ENCODE measurements around the gene MPDZ. TPM values are rescaled to one million over a fixed set of nuclear protein-coding genes. Genes with fewer than 3 reads are reported as not detected.

Gene MPDZ
- polyA plus RNA-seq, 1 donor (not counting 4 experiments of a cell fraction or from before 2014, with no cell fraction given), result 9.0 TPM

- Histone ChIP-seq H2AFZ (ENCODE audit: control insufficient read depth, low read length) (no peak overlapping the region), H3K27ac (ENCODE audit: control insufficient read depth, insufficient read depth, low read length) (no peak overlapping the region), H3K4me2 (ENCODE audit: control insufficient read depth, extremely low read depth, insufficient read depth, low read depth, low read length) (no peak overlapping the region), H3K9me1 (ENCODE audit: control insufficient read depth, extremely low read depth, insufficient read depth, low read length) (no peaks in the 10 kb centered on the region), H3K4me1 (ENCODE audit: control insufficient read depth, extremely low read depth, insufficient read depth, low read length) (peaks cover 10% of the 10 kb centered on the region), H3K9ac (ENCODE audit: control insufficient read depth, extremely low read depth, insufficient read depth, low read length) (no peak overlapping the region), H3K9me3 (ENCODE audit: control insufficient read depth, low read depth, low read length) (no peaks in the 10 kb centered on the region), H3K79me2 (ENCODE audit: control insufficient read depth, insufficient read depth, low read length) (no peaks in the 10 kb centered on the region), H3K36me3 (ENCODE audit: control insufficient read depth in 2 of 2, extremely low read depth in 1 of 2, insufficient read depth in 2 of 2, low read length in 2 of 2) (no peaks in the 10 kb centered on the region), H3K4me3 (ENCODE audit: control insufficient read depth in 2 of 3, extremely low read depth in 1 of 3, insufficient read depth in 2 of 3, low read depth in 1 of 3, low read length in 3 of 3) (no peak overlapping the region), H3K27me3 (ENCODE audit: control insufficient read depth, extremely low read depth, insufficient read depth, low read length) (no peaks in the 10 kb centered on the region), H4K20me1 (ENCODE audit: control insufficient read depth, extremely low read depth, insufficient read depth, low read length) (no peaks in the 10 kb centered on the region)
- dilution Hi-C loops (cut with MboI; ENCODE audit: extremely low pct_ligation_motif_present, low sequenced_read_pairs), result no loop called here
- TF ChIP-seq CTCF (optimal IDR thresholded peaks at IDR 0.05 in 1 of 3, IDR thresholded peaks at IDR 0.05 in 1 of 3, conservative IDR thresholded peaks at IDR 0.05 in 1 of 3; ENCODE audit: extremely low read depth in 1 of 3, insufficient read depth in 2 of 3, low read length in 3 of 3) (no peak), EZH2 (IDR thresholded peaks at IDR 0.05; ENCODE audit: low read length) (no peak)
- FAIRE-seq (no peak), DNase-seq (ENCODE audit: low read depth, low spot score) (no peak)
Observed at GRCh38 chr9:13143281-13143680, 136.2 kb downstream of the MPDZ start.

DNA sequence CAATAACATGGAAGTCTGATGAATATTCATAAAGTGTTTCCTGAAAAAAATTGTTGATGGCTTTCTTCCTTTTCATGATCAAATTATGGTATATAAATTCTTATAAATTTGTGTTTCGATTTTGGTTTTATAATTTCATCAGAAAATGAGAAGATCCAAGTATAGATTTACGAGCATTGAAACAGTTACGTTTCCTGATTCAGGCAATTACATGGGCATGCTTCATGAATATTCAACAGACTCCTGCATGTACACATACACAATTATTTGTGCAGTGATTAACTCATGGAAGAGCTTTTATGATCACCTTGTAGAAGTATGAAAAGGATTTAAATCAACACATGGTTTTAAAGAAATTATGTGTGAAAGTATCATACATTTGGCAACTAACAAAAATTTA is 136.7 kb downstream of the MPDZ start:
- no peak overlapping the region for H2AFZ ChIP-seq (ENCODE audit: control insufficient read depth, low read length)
- TF ChIP-seq CTCF (optimal IDR thresholded peaks at IDR 0.05 in 1 of 3, IDR thresholded peaks at IDR 0.05 in 1 of 3, conservative IDR thresholded peaks at IDR 0.05 in 1 of 3; ENCODE audit: extremely low read depth in 1 of 3, insufficient read depth in 2 of 3, low read length in 3 of 3), result no peak
- no peak for TF ChIP-seq EZH2 (IDR thresholded peaks at IDR 0.05; ENCODE audit: low read length)
- H4K20me1 ChIP-seq (ENCODE audit: control insufficient read depth, extremely low read depth, insufficient read depth, low read length), result no peaks in the 10 kb centered on the region
- H3K27me3 ChIP-seq (ENCODE audit: control insufficient read depth, extremely low read depth, insufficient read depth, low read length), result no peaks in the 10 kb centered on the region
- no peaks in the 10 kb centered on the region for H3K79me2 ChIP-seq (ENCODE audit: control insufficient read depth, insufficient read depth, low read length)
- no peak for DNase-seq (ENCODE audit: low read depth, low spot score)
- no peak for FAIRE-seq
- H3K4me3 ChIP-seq (ENCODE audit: control insufficient read depth in 2 of 3, extremely low read depth in 1 of 3, insufficient read depth in 2 of 3, low read depth in 1 of 3, low read length in 3 of 3), result no peak overlapping the region
- H3K9me3 ChIP-seq (ENCODE audit: control insufficient read depth, low read depth, low read length), result no peaks in the 10 kb centered on the region
- dilution Hi-C loops (cut with MboI; ENCODE audit: extremely low pct_ligation_motif_present, low sequenced_read_pairs), result no loop called here
- H3K36me3 ChIP-seq (ENCODE audit: control insufficient read depth in 2 of 2, extremely low read depth in 1 of 2, insufficient read depth in 2 of 2, low read length in 2 of 2), result no peaks in the 10 kb centered on the region
- H3K27ac ChIP-seq (ENCODE audit: control insufficient read depth, insufficient read depth, low read length), result no peak overlapping the region
- no peak overlapping the region for H3K9ac ChIP-seq (ENCODE audit: control insufficient read depth, extremely low read depth, insufficient read depth, low read length)
- H3K4me1 ChIP-seq (ENCODE audit: control insufficient read depth, extremely low read depth, insufficient read depth, low read length), result peaks cover 10% of the 10 kb centered on the region
- H3K9me1 ChIP-seq (ENCODE audit: control insufficient read depth, extremely low read depth, insufficient read depth, low read length), result no peaks in the 10 kb centered on the region
- no peak overlapping the region for H3K4me2 ChIP-seq (ENCODE audit: control insufficient read depth, extremely low read depth, insufficient read depth, low read depth, low read length)

Measured in keratinocyte (primary cell).